8988T (cell line): Measurements from ENCODE around the gene MAPKAPK2.

Source experiments
- DNase-seq: peaks from one replicate; pipeline ENCODE4 v3.0.0; 2011

MAPKAPK2 gene

DNA sequence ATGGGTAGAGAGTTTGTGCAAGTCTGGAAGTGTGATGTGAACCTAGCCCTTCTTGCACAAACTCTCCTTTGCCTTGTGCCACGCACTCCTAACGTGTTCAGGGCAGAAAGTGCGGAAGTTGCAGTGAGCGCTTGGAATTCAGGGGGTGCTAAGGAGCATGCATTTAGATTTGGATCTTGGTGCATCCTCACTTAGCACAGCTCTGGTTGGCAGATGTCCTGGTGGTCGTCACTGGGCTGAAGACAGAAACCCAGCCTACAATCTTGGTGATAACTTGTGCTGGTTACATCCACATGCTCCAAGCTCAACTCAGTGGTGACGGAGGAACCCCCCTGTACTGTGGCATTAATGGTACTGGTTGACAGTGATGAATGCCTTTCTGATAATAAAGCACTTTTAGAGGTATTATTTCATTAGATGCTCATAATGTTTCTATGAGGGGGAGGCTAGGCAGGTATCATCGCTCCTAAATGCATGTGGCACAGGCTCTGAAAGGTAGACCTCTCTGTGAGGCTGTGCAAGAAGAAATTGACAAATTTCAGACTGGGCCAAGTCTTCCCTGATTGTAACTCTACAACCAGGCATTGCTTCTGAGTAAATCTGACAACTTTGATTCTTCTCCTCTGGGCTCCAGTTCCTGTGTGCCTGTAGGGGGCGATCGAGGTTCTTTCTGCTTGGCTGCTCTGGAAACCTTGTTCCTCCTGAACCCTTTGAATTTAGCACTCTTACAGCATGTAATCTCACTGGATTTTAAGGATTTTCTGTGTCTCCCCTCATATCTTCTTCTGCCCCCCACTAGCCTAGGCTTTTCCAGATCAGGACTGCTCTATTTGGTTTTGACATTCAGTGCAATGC lies 40.6 kb downstream of the MAPKAPK2 start:
- DNase-seq = no peak

DNA sequence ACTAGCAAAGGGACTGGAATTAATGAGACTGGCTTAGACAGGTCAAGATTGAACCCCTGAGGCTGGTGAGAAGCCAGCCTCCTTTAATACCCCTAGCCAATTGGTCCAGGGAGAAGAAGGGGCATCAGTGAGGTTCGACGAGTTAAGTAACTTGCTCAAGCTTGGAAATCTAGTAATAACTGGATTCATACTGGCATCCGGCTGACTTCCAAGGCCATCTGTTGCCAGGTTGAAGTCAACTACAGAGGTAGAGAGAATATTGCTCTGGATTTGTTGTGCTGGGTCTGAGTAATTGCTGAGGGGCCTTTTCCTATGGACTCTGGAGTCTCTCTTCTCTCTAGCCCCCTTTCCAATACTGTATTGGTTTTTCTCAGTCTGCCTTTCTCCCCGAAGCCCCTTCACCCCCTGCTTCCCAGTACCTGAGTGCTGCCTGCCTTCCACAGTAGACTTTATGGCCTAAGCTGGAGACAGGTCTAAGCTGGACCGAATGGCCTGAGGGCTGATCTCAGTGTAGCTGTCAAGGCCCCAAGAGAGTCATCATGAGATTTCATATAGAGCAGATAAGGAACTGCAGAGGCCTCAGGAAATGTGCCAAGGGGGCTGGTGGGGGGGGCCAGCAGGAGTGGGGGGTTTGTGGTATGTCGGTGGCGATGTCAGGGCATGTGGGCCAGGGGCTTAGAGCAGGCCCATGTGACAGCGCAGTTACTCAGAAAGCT lies 43.4 kb downstream of the MAPKAPK2 start:
- no peak for DNase-seq

DNA sequence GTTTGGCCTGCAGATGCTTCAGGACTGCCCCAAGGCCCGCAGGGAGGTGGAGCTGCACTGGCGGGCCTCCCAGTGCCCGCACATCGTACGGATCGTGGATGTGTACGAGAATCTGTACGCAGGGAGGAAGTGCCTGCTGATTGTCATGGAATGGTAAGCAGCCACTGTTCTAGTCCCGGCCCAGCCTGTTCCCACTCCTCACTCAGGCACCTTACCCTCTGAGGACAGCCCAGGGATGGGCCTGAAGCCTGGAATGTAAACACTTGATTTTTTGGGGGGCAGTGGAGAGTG lies 43.9 kb downstream of the MAPKAPK2 start:
- DNase-seq = no peak

DNA sequence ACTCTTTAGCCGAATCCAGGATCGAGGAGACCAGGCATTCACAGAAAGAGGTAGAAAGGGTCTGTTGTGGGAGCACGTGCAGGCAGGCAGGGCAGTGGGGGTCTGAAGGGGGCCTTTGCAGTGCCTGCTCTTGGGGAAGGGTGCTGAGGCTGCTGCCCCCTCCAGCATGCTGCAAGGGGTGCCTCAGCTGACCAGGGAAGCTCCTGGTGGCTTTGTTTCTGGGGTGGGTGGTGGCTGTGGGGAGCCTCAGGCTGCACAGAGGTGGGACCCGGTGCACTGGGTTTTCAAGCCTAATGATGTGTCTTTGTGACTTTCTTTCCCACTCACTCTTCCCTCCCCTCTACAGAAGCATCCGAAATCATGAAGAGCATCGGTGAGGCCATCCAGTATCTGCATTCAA lies 44.3 kb downstream of the MAPKAPK2 start:
- no peak for DNase-seq

DNA sequence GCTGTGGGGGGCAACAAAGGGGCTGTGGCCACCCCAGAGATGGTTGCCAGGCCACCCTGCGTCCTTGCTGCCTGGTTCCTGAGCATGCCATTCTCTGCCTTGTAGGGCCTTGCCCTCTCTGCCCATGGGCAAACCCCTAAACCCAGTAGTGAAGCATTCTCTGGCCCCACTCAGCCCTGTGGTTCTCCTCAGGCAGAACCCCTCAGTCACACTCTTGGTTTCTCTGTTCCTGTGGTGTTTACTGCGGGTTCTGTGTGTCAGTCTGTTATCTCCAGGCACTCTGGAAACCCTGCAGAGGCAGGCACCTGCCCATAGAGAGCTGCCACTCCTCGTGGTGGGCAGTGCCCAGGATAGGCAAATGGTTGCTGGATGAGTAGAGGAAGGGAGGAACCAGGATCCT lies 44.8 kb downstream of the MAPKAPK2 start:
- DNase-seq = no peak

DNA sequence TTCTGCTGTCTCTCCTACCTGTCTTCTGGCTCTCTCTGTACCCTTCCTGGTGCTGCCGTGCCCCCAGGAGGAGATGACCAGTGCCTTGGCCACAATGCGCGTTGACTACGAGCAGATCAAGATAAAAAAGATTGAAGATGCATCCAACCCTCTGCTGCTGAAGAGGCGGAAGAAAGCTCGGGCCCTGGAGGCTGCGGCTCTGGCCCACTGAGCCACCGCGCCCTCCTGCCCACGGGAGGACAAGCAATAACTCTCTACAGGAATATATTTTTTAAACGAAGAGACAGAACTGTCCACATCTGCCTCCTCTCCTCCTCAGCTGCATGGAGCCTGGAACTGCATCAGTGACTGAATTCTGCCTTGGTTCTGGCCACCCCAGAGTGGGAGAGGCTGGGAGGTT lies 47.8 kb downstream of the MAPKAPK2 start:
- no peak for DNase-seq

DNA sequence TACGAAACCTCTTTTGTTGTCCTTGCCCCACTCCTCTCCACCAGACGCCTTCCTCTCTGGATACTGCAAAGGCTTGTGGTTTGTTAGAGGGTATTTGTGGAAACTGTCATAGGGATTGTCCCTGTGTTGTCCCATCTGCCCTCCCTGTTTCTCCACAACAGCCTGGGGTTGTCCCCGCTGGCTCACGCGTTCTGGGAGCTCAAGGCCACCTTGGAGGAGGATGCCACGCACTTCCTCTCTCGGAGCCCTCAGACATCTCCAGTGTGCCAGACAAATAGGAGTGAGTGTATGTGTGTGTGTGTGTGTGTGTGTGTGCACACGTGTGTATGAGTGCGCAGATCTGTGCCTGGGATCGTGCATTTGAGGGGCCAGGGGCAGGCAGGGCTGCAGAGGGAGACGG lies 48.3 kb downstream of the MAPKAPK2 start:
- no peak for DNase-seq

DNA sequence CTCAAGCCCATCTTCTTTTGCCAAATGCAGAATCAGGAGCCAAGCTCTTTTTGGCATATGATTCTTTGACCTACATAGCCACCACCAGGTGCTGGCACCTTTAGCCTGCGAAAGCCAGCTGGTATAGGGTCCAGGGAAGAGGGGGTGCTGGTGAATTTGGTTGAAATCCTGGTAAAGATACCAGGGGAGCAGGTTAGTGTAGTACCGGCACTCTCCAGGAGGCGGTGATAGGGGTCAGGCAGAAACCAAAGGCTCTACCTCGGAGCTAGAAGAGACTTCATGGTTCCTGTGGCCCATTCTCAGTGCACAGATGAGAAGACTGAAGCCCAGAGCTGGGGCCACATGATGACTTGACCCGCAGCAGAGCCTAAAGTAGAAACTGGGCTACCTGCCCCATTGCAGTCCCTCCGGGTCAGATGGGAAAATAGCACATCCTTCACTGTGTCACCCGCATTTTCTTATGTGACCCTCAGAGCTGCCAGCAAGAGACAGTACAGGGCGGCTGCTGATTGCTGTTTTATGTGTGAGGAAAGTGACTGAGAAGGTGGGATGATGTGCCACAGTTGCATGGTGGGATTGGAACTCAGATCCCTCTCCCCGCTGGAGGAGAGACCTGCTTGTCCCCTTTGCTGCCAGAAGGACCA lies 49.9 kb downstream of the MAPKAPK2 start:
- peak; percentile 62 for DNase-seq

DNA sequence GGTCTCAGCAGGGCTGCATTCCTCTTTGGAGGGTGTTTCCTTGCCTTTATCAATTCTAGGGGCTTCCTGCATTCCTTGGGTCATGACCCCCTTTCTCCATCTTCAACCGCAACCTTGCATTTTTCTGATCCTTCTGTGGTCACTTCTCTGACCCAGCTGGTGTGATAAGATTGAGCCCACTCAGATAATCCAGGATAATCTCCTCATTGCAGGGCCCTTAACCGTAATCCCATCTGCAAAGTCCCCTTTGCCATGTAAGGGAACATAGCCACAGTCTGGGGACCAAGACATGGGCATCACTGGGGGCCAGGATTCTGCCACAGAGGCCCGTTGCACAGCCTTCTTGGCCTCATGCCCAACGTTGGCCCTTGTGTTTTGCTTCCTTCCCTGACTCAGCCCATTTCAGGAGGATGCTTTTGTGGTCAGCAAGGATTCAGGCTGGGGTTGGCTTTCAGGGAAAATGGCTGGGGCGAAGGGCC lies 50.9 kb downstream of the MAPKAPK2 start:
- no peak for DNase-seq

DNA sequence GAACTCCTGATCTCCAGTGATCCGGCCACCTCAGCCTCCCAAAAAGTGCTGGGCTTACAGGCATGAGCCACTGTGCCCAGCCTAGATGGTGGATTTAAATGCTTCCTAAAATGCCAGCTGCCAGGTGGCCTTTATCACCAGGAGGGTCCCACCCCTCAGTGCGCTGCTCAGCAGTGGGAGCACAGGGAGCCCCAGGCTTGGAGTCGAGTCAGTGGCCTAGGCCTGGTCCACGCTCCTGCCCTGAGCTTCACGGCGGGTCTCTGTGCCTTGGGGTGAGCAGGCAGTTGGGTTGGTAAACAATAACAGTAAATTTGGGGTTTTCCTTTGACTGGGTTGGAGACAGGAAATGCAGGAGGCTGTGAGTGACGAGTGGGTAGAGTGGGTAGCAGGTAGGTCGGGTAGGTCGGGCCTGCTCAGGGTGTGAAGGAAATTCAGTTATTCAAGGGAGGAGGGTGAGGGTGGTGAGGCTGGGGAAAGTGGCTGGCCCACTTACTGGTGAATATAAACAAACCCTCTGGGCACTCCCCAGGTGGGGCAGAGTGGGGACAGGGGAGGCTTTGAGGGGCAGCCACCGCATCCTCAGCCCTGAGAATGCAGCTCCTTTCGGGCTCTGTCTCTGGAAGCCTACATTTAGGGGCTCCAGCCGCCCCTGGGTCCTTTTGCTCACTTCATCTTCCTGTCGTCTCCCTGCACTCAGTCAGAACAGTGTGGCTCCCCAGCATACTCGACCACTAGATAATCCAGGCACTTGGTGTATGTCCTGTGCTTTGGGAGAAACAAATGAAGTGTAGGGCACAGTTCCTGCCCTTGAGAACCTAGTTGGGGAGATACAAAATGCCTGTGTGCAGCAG lies 52.4 kb downstream of the MAPKAPK2 start:
- no peak for DNase-seq

DNA sequence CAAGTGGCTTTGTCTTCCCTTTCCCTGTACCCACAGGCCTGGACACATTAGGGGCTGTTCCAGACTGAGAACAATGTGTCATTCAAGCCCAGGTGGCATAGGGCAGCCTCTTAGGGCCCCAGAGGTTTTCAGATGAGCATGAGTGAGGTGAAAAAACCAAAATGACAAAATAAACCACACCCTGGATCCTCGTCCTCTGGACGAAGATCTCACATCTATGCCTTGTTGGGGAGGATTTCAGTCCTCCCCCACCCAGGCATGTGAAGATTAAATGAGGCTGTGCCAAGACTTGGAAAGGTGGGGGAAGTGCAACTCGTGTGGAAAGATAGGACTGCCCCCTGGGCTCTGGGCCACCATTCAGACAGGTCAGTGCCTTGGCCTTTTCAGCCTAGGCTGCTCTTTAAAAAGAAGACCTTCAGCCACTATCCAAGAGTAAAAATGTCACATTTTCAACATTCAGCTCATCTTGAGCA lies 53.1 kb downstream of the MAPKAPK2 start:
- DNase-seq = no peak

DNA sequence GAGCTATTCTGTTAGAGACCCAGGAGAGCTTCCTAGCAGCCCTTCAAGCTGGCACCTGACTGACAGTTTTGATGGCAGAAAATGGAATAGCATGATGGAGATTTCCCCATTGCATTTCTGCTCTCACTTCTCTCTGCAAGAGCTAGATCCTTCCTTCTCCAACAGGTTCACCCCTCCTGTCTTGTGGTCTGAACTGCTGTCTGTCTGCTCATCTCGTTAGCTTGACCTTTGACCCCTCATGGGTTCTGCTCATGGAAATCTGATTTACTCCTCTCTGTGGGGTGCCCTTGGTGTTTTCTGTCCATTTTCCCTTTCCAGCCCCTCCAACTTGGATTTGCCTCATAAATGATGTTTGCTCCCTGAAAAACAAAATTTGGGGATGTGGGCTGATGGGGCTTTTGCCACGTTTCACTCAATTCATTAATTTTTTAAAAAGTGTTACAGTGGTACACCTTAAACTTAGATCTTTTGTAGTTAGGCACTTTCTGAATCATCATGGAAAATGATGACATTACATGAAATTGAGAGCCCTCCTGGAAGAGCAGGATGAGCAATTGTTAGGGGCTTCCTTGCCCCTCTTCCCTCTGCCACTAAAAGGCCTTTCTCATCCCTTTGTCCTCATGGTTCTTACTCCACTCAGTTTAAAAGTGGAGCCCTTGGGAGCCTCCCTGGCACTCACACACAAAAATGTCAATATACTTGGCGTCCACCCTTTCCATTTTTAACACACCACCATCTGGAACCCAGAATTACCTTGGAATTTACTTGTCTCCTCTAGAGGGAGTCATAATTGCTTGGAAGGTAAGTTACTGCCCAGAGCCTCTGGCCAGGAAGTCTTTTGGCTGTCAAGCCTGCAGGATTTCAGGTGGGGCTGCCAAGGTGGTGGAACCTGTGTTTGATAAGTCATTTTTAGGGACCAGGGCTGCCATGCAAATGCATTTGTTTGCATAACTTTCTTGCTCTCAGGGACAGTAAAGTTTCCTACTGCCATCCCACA lies 54.0 kb downstream of the MAPKAPK2 start:
- DNase-seq = no peak

DNA sequence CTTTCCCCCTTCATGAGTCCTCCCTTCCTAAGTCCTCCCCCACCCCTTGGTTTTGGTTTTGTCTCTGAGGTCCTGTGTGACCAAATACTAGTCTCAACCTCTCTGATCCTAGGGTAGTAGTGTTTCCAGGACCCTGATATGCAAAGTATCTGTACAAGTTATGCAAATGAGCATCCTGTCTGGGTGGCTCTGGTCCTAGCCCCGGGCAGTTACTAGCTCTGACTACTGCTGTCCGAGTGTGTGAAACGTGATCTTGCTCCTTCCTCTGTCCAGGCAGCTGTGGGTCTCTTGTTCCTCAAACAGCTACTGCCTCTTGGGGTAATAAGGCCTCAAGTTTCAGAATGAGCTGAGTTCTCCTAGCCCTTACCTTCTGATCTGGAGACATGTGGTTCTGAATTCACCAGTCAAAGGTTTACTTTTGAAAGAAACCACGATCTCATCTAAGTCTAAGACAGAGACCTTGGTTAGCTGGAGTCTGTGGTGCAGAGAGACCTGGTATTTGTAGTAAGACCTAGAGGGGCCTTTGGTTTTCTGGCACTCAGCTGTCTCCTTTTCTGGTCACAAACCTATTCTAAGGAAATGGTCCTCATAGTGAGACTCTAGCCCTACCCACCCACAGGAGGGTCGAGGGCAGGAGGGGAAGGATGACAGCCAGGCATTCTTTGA lies 54.8 kb downstream of the MAPKAPK2 start:
- DNase-seq = no peak

DNA sequence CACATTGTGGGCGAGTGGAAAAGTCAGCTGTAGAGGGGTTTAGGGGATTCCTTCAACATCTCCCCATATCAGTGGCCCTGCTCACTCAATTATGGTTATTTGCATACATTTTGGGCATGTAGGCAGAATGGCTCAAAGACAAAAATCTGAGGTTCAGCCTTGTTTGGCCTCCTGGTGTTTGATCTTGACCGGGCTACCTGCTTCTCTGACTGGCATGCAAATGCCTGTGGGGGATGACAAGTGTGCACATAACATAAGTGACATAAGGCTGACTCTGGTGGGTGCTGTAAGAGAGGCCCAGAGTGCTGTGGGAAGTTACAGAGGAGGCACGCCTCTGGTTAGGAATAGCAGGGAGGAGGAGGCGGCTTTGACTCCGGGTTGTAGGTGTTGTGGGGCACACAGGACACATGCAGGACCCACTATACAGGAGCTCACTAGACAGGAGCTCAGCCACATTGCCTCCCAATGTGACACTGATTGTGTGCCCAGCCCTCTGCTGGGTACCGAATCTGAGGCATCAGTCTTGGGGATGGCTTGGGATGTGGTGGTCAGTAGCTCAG lies 56.5 kb downstream of the MAPKAPK2 start:
- no peak for DNase-seq

DNA sequence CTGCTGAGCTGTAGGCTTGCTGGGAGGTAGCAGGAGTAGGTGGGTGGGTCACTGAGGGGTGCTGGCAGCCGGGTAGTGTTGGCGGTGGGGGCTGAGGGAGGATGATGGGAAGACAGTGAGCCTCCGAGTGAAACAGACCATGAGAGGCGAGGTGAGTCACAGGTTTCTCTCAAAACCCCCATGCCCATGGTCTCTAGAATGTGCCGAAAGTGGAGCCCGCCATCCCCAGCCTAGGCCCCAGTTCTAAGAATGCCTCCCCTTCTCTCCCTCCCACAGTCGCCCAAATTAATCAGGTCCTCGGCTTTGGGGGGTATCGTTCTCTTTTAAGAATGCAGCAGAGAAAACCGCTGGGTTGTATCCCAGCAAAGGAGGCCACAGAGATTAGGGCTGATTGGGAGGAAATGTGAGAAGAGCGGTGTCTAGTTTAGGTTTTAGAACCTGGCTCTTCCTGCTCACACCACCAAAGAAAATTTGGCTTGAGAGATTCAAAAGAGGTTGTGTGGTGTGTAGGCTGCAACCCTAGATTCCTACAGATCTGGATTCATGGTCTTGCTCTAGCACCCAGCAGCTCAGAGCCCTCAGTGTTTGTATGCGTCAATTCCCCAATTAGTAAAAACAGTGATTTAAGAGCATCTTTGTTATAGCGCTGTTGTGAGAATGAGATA lies 58.1 kb downstream of the MAPKAPK2 start:
- DNase-seq = no peak

DNA sequence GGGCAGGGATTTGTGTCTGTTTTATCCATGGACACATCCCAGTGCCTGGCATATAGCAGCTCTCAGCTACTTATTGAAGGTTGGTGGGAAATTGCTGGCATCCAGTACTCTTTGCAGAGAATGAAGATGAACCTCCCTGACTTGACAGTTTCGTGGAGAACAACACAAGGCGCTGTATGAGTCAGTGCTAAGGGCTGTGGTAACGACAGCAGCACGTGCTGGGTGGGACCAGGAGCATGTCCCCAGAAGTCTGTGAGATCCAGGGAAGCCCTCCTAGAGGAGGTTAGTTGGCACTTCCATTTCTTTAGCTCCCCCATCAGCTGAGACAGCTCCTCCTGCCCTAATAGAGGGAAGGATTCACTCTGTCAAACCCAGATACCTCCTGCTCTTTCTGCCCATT lies 60.0 kb downstream of the MAPKAPK2 start:
- no peak for DNase-seq

DNA sequence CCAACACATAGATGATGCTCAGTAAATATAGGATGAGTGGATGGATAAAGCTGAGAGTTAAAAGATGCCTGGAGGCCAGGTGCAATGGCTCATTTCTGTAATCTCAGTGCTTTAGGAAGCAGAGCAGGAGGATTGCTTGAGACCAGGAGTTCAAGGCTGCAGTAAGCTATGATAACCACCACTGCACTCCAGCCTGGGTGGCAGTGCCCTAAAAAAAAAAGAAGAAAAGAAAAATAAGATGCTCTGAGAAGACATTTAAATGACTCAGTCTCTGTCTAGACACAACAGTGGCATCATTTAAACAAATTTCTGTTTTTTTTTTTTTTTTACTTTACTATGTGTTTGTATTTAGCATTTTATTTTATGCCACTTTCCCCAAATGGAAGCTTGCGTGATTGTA lies 60.6 kb downstream of the MAPKAPK2 start:
- DNase-seq = no peak

DNA sequence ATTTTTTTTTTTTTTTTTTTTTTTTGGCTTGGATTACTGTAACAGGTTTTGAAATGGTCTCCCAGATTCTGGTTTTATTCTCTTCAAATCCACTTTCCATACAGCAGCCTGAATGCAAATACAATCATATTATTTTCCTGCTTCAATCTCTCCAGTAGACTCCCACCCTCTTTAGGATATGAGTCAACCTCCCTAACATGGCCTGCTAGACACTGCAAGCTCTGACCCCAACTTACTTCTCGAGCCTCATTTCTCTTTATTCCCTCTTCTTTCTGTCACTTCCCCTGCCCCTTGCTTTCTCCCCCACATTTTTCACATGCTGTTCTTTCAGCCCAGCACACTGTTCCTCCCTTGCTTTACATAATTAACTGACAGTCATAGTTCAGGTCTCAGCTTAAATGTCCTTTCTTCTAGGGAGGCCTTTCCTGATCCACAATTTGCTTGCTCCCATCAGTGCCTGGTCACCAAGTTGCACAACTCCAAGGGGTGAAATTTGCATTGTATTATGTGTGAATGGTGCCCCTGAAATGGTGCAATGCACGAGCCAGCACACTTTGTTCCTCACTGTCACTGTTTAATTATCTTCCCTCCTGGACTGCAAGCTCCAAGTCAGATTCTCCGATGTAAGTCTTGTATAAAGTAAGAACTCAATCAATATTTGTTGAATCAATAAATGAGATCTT lies 63.8 kb downstream of the MAPKAPK2 start:
- no peak for DNase-seq

DNA sequence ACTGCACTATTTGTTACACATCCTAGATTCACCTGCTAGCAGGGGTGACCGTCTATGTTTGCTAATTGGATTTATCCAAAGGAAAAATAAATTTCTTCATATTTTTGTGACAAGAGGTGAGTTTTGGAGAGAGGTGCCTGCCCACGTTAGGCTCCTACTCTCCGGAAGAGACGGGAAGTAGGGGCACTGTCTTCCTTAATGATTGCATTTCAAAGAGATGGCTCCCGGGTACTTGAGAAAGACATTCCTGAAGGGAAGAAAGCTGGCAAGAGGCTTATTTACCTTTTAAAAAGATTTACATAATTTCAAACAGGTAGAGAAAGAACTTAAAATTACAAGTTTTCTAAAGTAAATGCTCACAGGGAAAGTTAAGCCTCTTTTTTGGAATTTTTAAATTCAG lies 67.2 kb downstream of the MAPKAPK2 start:
- DNase-seq = no peak

DNA sequence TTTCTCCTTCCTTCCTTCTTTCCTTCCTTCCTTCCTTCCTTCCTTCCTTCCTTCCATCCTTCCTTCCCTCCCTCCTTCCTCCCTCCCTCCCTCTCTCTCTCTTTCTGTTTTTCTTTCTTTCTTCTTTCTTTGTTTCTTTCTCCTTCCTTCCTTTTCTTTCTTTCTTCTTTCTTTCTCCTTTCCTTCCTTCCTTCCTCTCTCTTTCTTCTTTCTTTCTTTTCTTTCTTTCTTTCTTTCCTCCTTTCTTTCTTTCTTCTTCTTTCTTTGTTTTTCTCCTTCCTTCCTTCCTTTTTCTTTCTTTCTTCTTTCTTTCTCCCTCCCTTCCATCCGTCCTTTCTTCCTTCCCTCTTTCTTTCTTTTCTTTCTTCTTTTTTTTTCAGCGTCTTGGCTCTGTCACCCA lies 67.8 kb downstream of the MAPKAPK2 start:
- no peak for DNase-seq
